Measurements from ENCODE around the gene CFAP410. TPM values are rescaled to one million over a fixed set of nuclear protein-coding genes. Genes with fewer than 3 reads are reported as not detected.

Gene CFAP410
- total and polyA plus RNA-seq, 2 of the 13 experiments (the other 11 are each of a cell fraction or from before 2014, with no cell fraction given): 8.0 to 20.1 TPM

DNA sequence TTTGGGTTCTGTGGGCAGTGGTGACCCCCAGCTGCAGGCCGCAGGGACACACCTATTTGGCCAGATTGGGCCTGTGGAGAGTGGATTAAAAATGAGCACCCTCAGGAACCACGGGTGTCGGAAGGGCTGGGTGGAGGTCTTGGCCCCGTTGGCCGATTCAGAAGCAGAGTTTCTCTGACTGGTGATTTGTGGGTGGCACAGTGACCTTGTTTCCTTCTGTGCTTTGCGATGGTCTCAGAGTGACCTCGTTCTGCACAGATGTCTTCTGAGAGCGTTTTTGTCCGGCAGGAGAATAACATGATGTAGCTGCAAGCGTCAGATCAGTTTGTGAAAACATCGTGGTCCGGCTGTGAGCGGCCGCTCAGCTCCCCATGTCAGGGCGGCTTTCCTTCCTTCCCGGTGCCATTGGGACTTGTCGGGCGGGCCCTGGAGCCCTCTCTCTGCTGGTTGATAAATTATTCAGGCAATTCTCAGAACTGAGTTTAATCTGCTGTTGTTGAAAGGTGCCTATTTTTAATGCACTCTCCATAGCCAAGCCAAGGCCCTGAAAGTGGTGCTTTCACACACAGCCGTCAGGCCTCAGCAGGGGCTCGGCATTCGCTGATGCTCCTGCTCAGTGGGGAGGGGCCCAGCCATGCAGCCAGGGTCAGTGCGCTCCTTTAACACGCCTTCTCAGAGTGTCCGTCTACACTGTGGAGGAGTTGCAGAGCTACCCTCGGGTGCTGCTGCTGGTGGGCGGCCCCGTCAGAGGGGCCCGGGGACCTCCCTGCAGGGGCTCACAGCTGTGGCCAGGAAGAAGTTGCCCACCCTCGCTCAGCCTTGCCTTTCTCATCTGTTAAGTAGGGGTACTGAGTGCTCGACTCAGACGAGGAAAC, 41.0 kb upstream of the CFAP410 start (continued):
- no peak for TF ChIP-seq SOX13 (IDR thresholded peaks at IDR 0.05)
- no peak for TF ChIP-seq SOX13 (CRISPR knock-in tag; conservative IDR thresholded peaks at IDR 0.05 in 1 of 2, IDR thresholded peaks at IDR 0.05 in 1 of 2)
- TF ChIP-seq, protein P1, sequence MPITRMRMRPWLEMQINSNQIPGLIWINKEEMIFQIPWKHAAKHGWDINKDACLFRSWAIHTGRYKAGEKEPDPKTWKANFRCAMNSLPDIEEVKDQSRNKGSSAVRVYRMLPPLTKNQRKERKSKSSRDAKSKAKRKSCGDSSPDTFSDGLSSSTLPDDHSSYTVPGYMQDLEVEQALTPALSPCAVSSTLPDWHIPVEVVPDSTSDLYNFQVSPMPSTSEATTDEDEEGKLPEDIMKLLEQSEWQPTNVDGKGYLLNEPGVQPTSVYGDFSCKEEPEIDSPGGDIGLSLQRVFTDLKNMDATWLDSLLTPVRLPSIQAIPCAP (CRISPR knock-in tag; IDR thresholded peaks at IDR 0.05; ENCODE audit: low read depth): no peak
- TF ChIP-seq MAF1 (CRISPR knock-in tag; IDR thresholded peaks at IDR 0.05; ENCODE audit: borderline replicate concordance): no peak
- no peak for TF ChIP-seq ZNF569 (CRISPR knock-in tag; IDR thresholded peaks at IDR 0.05; ENCODE audit: borderline replicate concordance)
- TF ChIP-seq ZSCAN21 (CRISPR knock-in tag; IDR thresholded peaks at IDR 0.05; ENCODE audit: borderline replicate concordance): no peak

GRCh38 chr21:44379515-44379848, 40.3 kb upstream of the CFAP410 start:
- TF ChIP-seq MYNN (CRISPR knock-in tag; IDR thresholded peaks at IDR 0.05; ENCODE audit: low read depth) (no peak), REL (CRISPR knock-in tag; conservative IDR thresholded peaks at IDR 0.05) (no peak), ISX (CRISPR knock-in tag; conservative IDR thresholded peaks at IDR 0.05) (no peak), TFDP1 (CRISPR knock-in tag; IDR thresholded peaks at IDR 0.05; ENCODE audit: borderline replicate concordance) (no peak), MIXL1 (CRISPR knock-in tag; IDR thresholded peaks at IDR 0.05) (no peak), ZC3H13 (CRISPR knock-in tag; IDR thresholded peaks at IDR 0.05) (no peak), ZNF383 (CRISPR knock-in tag; IDR thresholded peaks at IDR 0.05; ENCODE audit: borderline replicate concordance) (no peak), ZNF335 (CRISPR knock-in tag; IDR thresholded peaks at IDR 0.05) (no peak), MLXIP (CRISPR knock-in tag; IDR thresholded peaks at IDR 0.05; ENCODE audit: borderline replicate concordance) (no peak)
- DNase-seq (ENCODE audit: low spot score): no peak
- Histone ChIP-seq H3K27ac (ENCODE audit: extremely low read length, insufficient read depth, low read length) (no peak overlapping the region), H3K9me3 (ENCODE audit: low read length) (peaks cover 2% of the 10 kb centered on the region; the same call in 1 of the 2 replicates), H3K4me2 (ENCODE audit: low read depth, low read length) (no peak overlapping the region), H3K9ac (ENCODE audit: insufficient read depth, low read depth, low read length) (no peak overlapping the region), H2AFZ (ENCODE audit: low read length) (no peak overlapping the region), H4K20me1 (ENCODE audit: insufficient read depth, low read length) (no peaks in the 10 kb centered on the region), H3K36me3 (replicated peaks in 1 of 2; ENCODE audit: control insufficient read depth in 1 of 2, insufficient read depth in 2 of 2, low read length in 2 of 2) (no peaks in the 10 kb centered on the region), H3K4me3 (replicated peaks in 1 of 3; ENCODE audit: insufficient read depth in 1 of 3, low read depth in 2 of 3, low read length in 3 of 3) (no peak overlapping the region), H3K27me3 (ENCODE audit: control insufficient read depth in 1 of 2, insufficient read depth in 2 of 2, low read length in 2 of 2) (peaks cover 16 to 53% of the 10 kb centered on the region in 2 experiments), H3K79me2 (ENCODE audit: insufficient read depth, low read length) (no peaks in the 10 kb centered on the region), H3K4me1 (ENCODE audit: insufficient read depth, low read length) (no peaks in the 10 kb centered on the region)
- intact Hi-C loops (cut with micrococcal nuclease; ENCODE audit: unreplicated experiment) (no loop called here), in situ Hi-C loops (cut with HindIII; ENCODE audit: extremely low pct_ligation_motif_present, low pct_unique_long_range_greater_than_20kb) (loop anchor here (5.0 kb wide), 2 partner anchors 48 to 103 kb away; no protein-coding TSS in a partner anchor)
- 9% methylated on average over 3 of the region's 5 CpGs for WGBS (ENCODE audit: low lambda C conversion rate)
- ATAC-seq: no peak
- POLR2A ChIA-PET: no interaction called here
- BruUV-seq (replicated peaks): no TSS peak
- no peak for FAIRE-seq
- CTCF ChIA-PET (ENCODE audit: low intra/inter-chr PET ratio, low total read pairs): no interaction called here
